Measurements from ENCODE around the gene MAN1C1.

DNA sequence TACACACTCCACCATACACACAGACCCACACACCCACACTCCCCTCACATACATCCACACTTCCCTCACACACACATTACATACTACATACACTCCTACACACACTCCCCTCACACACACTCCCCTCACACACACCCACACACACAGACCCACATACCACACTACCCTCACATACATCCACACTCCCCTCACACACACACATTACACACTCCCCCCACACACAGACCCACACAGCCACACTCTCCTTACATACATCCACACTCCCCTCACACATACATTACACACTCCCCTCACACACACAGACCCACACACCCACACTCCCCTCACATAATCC is 150.8 kb downstream of the MAN1C1 start:
- TF ChIP-seq, protein P1, sequence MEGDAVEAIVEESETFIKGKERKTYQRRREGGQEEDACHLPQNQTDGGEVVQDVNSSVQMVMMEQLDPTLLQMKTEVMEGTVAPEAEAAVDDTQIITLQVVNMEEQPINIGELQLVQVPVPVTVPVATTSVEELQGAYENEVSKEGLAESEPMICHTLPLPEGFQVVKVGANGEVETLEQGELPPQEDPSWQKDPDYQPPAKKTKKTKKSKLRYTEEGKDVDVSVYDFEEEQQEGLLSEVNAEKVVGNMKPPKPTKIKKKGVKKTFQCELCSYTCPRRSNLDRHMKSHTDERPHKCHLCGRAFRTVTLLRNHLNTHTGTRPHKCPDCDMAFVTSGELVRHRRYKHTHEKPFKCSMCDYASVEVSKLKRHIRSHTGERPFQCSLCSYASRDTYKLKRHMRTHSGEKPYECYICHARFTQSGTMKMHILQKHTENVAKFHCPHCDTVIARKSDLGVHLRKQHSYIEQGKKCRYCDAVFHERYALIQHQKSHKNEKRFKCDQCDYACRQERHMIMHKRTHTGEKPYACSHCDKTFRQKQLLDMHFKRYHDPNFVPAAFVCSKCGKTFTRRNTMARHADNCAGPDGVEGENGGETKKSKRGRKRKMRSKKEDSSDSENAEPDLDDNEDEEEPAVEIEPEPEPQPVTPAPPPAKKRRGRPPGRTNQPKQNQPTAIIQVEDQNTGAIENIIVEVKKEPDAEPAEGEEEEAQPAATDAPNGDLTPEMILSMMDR (conservative IDR thresholded peaks at IDR 0.05; ENCODE audit: low read depth, low read length): no peak
- TF ChIP-seq EZH2 (IDR thresholded peaks at IDR 0.05; ENCODE audit: low read length, unreplicated experiment): no peak
